Adrenal gland (tissue), 5 donors: Measurements from ENCODE around the gene PTPRN2.
"Not testable (repeated sequence)": the region's sequence is repeated elsewhere in the genome, so short reads cannot be mapped to it uniquely, and the experiment has no call there.

Experiments used
- CTCF ChIP-seq, 6 experiments: fragments of 450-650 bp in 4 of 6; fragments of 200-600 bp in 2 of 6; sonication (generic) in 1 of 6; IDR thresholded peaks; 1 replicate in 5 of 6; 2 replicates in 1 of 6; pipeline versions ENCODE4 v1.5.1 to v1.8.0; 2016 to 2021; ENCODE audit warnings: antibody characterized with exemption in 6 of 6, mild to moderate bottlenecking in 2 of 6, moderate library complexity in 1 of 6
- POLR2A ChIP-seq, 2 donors: fragments of 450-650 bp; IDR thresholded peaks; one replicate each; pipeline ENCODE4 v1.6.1; 2017; ENCODE audit warnings: antibody characterized with exemption in 2 of 2, mild to moderate bottlenecking in 2 of 2, moderate library complexity in 1 of 2
- donor health status: DM: no; HTN: no; CAD: no.

- not testable (repeated sequence) for TF ChIP-seq CTCF, POLR2A (IDR thresholded peaks at IDR 0.05)
Measured at GRCh38 chr7:158304072-158304471, 283.6 kb downstream of the PTPRN2 start.
